Skin of body (tissue), 2 donors: ENCODE results near the gene NEDD9. TPM values are rescaled to one million over a fixed set of nuclear protein-coding genes. Genes with fewer than 3 reads are reported as not detected.

ENCODE experiments used
- DNase-seq: peaks from one replicate; lab custom pipeline; 2025; lab: John Stamatoyannopoulos, UW
- total RNA-seq: library from RNA; depleted of rRNA; stranded (reverse); fragments of >200 nt; gene quantifications from one replicate; pipeline ENCODE4 v1.2.3, GENCODE V29; 2014

NEDD9 gene
- total RNA-seq, 1 donor from 2014 or later: 49.7 TPM

DNA sequence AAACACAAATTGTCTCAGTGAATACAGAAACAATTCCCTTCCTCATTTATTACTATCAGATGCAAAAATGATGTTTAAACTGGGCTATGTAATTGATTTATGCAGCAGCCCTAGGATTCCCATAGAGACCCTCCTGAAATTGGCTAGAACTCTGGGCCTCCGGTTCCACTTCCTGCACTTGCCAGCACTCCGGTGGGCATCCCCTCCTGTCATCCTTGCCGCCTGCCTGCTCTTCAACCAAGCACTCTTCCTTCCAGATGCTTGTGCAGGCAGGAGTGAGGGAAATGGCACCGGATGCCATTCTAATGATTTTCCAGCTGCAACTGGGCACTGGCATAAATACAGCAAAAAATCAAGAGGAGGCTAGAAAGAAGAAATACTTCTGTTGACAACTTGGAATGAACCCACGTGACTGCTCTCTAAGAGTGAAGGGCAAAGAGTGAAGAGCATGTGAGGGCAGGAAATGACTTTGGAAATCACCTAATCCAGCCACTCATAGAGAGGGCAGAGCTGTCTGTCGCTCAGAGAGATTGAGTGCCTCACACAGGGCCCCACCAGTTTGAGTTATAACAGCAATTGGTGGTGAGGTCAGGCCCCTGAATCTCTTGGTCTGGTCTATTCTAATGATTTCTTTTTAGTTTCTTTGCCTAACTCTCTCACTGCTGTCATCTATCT, 3.7 kb upstream of the NEDD9 start:
- peak; percentile 39 for DNase-seq

DNA sequence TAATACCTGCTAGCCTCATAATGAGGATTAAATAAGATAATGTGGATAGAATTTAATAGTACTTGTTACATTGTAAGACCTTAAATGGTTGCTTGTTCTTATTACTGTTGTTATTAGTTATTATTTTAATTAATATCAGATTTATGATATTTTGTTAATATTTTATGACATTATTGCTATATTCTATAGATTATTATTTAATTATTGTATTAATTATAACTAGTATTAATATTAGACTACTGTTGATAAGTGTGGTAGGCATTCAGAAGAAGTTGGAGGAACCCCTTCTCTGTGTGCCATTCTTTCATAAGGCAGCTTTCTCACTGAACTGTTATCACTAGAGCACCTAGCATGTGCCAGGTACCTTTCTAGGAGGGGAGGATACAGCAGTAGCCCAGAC, 2.6 kb upstream of the NEDD9 start:
- no peak for DNase-seq

DNA sequence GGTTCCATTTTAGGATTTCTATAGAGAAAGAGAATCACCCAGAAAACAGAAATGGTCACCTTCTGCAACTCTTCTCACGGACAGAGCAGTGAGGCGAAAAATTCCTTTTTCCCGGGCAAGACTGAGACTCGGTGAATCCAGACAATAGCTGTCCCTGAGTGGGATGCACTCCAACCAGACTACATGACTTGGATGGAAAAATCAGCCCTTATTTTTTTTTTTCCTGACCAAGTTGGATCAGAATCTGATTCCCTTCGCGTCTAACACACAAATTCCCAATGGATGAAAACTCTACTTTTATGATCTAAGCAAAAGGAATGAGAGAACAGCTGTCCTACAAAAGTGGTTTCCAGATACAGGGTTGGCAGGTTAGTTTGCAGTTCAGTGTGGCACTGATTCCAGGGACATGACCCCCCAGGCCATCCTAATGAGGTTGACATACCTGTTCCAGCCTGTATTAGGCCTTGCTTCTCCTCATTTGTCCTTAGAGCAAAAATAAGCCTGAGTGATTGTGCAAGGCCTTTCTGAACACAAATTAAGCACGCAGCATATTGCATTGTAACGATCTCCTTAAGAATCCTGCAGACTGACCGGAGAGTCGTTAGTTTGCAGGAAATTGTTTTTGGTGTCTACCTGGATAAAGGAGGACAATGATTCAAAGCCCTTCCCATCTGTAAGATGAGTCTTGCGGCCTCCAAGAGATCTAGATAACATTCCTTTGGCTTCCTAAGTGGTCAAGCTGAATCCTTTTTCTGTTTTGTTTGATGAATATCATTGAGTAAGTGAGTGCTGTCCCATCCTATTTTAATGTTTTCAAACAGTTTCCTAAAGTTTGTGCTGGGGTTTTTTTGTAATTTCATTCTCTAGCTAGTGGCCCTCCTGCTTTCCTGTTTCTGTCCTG, 1.5 kb upstream of the NEDD9 start:
- no peak for DNase-seq

DNA sequence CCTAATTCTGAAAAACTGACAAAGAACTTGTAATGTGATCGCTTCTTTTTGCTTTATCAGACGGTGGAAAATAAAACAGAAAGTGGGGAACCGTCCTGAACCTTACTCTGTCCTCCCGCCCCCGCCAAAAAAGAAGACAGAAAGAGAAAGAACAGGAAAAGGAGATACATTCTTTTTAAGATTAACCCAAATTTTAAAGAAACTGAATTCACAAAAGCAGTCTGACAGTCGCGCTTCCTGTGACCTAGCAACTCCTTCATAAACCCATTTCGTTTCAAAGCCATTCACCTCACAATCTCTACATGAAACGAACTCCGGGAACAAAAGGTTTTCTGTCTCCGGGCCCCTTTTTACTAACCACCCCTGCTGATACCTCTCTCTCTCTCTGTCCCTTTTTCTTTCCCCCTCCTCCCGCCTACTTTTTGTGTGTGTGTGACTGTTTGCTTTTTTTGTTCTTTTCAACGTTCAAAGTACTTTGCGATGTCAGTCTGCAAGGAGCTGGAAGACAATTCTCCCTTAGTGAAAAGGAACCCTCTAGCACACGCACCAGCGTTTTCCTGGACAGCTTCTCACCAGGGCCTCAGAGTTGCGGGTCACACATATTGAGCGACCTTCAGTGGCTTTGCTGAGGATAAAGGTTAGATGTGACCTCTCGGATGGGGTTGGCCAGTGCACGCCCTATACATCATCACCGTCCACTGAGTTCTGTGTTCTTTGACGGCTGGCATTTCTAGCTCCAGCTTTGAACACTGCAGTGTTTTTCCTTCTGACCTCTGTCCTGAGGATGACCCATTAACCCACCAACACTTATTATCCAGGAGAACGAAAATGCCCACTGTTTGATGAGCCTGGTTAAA, 530 bp upstream of the NEDD9 start:
- peak; percentile 76 for DNase-seq

DNA sequence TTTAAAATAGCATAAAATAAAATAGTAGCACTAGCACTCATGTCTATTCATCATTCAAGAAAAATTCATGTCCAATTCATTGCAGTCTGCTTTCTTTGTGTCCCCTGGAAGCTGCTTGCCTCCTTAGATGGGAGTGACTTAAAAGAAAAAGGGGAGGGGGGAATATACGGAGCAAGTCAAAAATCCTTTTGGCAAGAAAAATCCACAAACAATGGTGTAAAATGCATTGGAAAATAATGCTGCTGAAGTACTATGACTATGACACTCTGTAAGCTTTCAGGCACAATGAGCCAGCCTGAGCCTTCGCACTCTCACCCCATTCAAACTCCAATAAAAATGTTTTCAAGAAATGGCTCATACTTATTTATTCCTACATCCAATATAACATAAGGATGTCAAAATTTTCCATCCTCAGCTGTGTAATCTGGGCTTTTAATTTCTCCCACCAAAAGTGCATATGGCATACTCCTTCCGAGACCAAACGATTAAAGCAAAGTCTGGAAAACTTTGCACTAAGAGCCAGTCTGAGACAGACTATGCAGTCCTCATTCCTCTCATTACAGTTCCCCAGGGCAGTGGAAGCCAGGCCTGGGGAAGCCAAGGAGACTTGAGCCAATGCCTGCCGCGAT, 790 bp downstream of the NEDD9 start:
- peak; percentile 76 for DNase-seq

DNA sequence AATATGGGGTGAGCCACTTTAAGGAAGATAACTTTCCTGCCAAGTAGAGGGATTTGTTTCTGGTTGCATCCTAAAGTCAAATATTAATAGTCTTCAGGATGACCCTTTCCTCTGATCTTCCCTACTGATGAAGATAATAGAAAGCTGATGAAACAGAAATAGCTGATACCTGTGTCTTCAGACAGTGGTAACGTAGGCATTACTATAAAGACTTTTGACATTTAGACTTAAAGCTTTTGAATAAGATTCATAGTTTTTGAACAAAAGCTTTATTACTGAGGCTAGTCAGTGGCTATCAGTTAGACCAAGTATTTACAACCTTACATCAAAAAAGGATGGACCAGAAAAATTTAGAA, 1.4 kb downstream of the NEDD9 start:
- no peak for DNase-seq

DNA sequence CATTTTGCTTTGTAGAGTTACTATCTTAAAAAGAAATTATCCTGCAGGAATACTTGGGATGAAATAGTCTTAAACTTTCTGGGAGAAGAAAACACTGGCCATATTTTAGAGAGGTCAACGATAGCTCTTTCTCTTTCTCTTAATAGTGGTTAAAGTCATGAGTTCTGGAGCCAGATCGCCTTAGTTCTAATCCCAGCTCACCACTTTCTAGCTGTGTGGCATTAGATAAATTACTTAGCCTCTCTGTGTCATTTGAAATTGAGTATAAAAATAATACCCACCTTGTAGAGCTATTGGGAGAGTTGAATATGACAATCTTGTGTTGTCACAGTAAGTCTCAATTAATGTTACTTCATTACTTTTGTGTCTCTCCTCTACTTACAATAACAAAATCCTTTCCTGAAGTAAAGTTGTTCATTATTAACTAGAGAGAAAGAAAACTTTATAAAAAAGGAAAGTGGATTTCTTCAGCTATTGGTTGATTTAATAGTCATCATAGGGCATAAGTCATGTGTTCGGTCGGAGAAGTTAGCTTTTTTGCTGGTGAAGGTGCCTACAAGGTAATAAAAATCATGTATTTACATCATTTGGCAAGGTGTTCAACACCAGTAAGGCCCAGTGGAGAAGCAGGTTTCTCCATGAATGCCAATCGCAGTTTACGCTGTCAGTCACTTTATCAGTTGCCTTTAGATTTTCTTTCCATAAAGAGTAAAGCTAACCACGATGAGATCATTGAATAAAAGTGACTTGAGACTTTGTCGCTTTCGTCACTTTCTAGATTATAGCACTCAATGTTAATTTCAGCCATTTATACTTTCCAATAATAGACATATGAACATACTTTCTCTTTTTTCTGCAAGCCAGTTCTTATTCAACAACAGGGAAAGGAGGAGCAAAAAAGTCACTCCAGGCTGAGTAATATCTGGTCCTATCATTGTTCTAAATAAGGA, 2.0 kb downstream of the NEDD9 start:
- DNase-seq: peak; percentile 23

DNA sequence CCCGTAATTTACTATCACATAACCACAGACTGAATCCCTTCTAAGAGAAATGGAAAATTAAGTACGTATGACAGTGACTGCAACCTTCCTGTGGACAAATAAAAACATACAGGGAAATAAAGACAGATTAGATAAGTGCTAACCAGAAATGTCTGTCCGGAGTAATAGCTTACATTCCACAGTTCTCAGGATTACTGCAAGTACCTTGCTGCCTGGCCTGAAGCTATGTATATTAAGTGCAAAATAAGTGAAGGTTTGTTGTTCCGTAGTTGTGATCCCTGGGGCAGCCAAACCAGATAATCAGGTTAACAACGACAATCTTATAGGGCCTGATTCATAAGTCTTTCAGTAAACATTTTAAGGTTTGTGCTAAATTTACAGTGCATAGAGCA, 2.8 kb downstream of the NEDD9 start:
- DNase-seq: no peak

DNA sequence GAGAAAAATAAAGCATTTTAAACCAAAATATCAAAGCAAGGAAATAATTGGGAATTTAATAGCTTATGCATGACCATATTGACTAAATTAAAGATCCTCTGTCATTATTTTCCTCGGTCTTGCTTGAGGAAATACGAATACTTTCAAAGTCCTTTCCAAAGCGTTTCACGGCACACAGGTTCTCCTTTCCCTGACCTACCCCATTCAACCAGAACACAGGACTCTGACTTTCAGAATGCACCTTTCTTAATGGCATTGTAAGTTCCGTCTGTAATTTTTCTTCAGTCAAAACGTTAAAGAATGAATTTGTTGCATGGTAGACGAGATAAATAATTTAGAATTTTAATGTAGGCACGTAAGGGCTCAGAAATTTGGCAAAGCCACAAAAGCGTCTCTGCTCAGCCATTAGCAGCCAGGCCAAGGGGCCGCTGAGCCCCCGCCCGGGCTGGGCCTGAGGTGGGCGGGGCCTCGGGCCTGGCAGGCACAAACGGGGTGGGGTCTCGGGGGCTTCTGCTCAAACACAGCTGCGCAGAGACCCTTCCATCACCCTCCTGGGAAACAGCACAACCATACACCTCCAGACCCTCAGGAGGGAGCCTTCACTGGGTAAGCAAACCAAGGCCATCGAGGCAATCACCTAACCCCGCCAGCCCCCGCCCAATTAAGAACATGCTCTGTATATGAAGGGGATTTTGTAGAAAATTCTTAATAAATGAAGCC, 3.4 kb downstream of the NEDD9 start:
- no peak for DNase-seq

DNA sequence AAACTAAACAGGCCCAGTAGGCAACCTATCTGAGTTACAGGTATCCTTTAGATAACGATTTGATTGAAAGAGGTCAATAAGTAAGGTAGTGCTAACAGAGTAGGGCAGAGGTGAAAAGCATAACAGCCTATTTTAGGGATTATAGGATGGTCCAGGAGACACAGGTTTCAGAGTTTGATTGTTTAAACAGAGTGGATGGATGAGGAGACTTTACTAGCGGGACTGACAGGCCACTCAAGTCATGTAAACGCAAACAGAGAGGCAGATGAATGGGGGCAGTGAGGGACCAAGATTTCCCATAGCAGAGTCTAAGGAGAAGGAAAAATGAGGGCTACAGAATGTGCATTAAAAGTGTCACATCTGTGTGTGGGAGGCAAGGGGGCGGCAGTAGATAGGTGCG, 4.8 kb downstream of the NEDD9 start:
- no peak for DNase-seq

DNA sequence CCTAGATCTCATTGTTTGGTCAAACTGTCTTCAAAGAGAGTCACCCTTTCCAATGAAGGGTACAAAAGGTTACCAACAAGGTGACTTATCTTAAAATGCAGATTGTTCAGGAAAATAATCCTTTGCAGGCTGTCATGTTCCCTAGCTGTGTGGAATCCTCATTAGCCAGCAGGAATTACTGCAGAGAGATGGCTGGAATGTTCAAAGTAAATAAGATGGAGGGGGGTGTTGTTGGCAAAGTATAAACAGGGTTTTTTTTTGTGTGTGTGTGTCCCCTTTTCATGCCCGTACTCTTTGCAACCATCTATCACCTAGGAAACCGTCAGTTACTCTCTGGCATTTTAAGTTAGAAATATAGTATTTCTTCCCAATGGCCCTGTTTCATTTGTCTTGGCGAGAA, 6.5 kb downstream of the NEDD9 start:
- no peak for DNase-seq

DNA sequence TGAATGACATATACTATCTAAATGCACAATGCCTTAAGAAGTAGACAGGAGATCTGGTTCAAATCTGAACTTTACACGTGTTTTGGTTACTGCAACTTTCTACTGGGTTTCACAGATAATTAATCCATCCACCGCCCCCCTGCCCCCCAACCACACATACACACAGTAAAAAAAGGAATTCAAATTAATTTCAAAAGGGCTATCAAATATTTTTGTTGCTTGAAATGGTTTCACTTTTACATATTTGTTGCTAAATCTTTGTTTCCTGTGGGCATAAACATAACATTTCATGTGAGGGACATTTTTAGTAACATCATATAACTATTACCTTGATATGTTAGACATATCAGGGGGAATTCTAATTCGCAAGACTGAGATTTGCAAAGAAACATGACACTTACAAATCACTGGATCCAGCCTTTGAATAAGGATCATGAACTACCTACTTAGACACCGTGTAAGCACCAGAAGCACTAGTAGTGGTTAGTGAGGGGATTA, 7.5 kb downstream of the NEDD9 start:
- no peak for DNase-seq

DNA sequence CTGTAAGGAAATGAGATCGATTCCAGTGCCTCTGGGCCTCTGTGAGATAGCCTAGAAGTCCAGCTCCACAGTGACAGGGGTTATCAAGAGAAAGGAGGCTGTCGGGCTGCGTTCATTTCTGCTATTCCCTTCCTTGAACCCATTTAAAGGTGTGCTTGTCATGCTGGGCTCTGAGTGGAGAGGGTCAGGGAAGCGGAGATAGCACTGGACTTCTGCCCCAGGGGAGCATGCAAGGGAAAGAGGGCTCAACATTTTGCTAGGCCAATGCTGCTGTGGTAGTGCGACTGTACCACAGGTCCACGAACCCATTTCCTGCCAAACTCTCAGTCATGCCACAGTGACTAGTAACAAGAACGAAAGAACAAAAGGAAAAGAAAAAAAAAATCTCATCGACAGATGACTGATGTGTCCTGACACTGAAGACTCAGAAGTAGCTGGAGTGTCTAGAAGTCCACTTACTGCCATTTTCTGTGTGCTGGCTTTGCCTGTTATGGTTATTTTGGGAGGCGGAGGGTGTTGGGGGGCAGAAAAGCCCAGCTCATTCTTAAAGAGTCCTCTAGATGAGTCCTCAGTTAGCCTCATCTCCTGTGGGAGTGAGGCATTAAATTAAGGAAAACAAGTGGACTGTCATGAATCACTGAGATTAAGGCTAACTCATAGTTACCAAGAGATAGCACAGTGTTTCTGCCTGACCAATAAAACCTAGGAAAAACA, 8.1 kb downstream of the NEDD9 start:
- DNase-seq: no peak

DNA sequence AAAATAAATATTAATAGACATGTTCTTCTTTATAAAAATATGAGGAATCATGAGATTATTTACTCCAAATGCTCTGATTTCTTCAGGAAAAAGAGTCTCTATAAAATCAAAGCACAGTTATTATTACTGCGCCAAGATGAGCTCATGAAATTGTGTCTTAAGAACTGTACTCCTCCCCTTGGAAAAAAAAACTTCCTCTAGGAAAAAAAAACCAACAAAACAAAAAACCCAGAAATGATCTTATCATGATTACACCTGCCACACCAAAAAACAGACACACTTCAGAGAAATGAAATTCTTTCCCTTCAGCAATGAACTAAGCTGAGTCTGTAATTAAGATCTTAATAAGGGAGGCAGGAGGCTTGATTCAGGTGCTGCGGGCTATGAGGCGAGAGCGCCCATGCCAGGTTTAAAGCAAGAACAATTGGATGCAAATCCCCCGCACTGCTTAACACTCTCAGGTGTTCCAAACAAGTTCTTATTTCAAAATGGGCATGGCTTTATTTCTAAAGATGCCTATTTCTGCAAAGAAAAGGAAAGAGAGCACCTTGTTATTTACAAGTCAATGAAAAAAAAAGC, 9.1 kb downstream of the NEDD9 start:
- no peak for DNase-seq

DNA sequence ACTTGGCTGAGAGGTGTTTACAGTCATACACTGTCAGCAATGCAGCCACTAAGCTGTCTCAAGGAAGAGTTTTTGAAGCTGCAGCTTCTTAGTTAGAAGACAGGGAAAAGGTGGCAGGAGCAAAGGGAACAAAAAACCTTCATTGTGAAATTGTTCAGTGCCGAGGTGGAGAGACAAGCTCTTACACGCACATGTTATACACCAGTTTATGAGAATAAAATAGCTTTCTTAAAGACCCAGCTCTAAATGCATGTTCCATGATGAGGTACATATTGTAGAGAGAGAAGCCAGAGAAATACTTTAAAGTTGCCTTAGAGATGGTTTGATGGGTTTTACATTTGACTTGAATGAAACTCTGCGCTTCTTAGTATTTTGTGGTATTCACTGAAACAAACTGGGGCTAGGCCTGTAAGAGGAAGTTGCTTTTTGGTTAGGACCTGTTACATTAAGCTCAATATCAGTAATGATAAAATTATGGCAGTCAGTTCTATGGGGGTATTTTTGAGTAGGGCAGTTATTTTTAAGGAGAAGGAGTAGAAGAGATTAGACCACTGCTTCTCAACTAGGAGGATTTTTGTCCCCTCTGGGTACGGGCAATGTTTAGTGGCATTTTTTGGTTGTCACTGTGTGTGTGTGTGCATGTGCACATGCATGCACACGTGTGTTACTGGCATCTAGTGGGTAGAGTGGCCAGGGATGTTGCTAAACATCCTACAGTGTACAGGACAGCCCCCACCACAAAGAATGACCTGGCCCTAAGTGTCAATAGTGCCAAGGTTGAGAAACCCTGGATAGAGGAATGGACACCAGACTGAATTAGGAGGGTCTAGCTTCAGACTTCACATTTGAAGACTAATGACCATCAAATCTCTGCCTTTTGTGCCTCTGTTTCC, 9.8 kb downstream of the NEDD9 start:
- no peak for DNase-seq

DNA sequence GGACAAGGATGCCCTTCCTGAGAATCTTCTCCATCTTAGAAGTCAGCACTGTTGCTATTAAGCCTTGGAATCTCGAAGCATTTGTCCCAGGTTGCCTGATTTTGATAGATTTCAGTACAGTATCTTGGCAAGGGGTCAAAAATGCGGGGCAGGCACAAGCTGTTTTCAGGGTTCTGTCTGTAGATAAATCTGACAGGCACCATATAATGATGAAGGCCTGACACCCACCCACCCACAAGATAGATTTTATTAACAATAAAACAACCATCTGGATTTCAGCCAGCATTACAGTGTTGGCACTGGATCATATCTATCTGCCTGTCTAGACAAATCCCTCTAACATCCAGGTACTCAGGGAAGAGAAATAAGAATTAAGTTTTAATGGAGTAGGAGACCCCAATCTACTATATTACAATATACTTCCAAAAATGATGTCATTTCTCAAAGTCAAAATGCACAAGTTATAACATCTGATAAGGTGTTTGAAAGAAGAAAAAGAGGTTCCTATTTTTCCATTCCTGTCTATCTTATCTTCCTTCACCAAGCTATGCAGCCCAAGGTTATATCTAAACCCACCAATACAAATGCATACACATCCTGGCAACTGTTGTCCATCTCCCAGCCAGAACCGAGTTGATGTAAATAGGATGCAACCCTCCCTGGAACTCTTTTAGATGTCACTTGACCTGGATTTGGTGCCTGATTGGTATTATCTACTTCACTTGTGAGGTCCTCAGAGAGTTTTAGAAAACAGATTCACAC, 10.7 kb downstream of the NEDD9 start:
- no peak for DNase-seq

DNA sequence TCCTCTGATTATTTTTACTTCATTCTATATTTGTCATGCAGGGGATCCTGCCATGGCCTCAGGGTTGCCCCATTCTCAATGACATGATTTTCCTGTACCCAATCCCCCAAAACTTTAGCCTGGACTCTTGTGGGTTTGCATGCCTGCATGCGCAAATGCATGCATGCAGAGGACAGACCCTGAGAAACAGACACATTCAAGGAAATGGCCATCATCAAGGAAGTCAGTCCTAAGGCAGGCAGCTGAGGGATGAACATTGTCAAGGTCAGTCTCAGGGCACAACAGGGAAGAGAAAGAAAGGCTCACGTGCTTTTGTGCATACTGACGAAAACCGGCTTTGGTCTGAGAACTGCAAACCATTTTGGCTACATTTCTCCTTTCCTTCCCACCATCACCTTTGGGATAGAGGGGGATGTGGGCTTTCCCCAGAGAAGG, 13.1 kb downstream of the NEDD9 start:
- DNase-seq: no peak
